ENCODE measurements around the gene TMEM26. TPM values are rescaled to one million over a fixed set of nuclear protein-coding genes. Genes with fewer than 3 reads are reported as not detected.

TMEM26 gene
- total and polyA plus RNA-seq, 9 of the 15 experiments (the other 6 are each of a cell fraction or from before 2014, with no cell fraction given) = not detected

- H3K9me3 ChIP-seq (replicated peaks; ENCODE audit: control insufficient read depth, insufficient read depth, low read depth, low read length) = no peaks in the 10 kb centered on the region
- DNase-seq (ENCODE audit: extremely low read depth in 1 of 4, low spot score in 3 of 4) = no peak
- H3K79me2 ChIP-seq (ENCODE audit: control insufficient read depth, insufficient read depth, low read length) = no peaks in the 10 kb centered on the region
- no TSS peak for BruUV-seq (replicated peaks)
- H4K20me1 ChIP-seq (replicated peaks; ENCODE audit: control insufficient read depth, insufficient read depth, low read length) = no peaks in the 10 kb centered on the region
- H3K27ac ChIP-seq (ENCODE audit: extremely low read depth, low read depth, low read length) = no peak overlapping the region
- no peak overlapping the region for H3K4me3 ChIP-seq
- no peaks in the 10 kb centered on the region for H3K27me3 ChIP-seq (ENCODE audit: control insufficient read depth in 2 of 2, insufficient read depth in 2 of 2, low read length in 2 of 2)
- H3K4me2 ChIP-seq (ENCODE audit: insufficient read depth, low read length) = no peak overlapping the region
- no peaks in the 10 kb centered on the region for H3K4me1 ChIP-seq (replicated peaks in 1 of 2; ENCODE audit: control insufficient read depth in 2 of 2, insufficient read depth in 2 of 2, low read length in 2 of 2)
- H3K36me3 ChIP-seq (ENCODE audit: control insufficient read depth, insufficient read depth, low read length) = no peaks in the 10 kb centered on the region
- ChIA-PET POLR2A (no interaction called here), CTCF (ENCODE audit: low intra/inter-chr PET ratio) (no interaction called here)
- no peak overlapping the region for H3K9ac ChIP-seq (ENCODE audit: insufficient read depth in 1 of 2, low read depth in 2 of 2, low read length in 2 of 2)
- no peak for FAIRE-seq
- no peak overlapping the region for H2AFZ ChIP-seq (ENCODE audit: low read depth, low read length)
- H3K9me1 ChIP-seq (ENCODE audit: control insufficient read depth, insufficient read depth, low read length) = no peaks in the 10 kb centered on the region
- in situ Hi-C loops (cut with MboI) (no loop called here), intact Hi-C loops (cut with micrococcal nuclease) (no loop called here)
- TF ChIP-seq TCF7L2 (IDR thresholded peaks at IDR 0.05; ENCODE audit: low read depth, low read length) (no peak), ZFP30 (CRISPR knock-in tag; IDR thresholded peaks at IDR 0.05; ENCODE audit: borderline replicate concordance) (no peak), ZNF274 (IDR thresholded peaks at IDR 0.05; ENCODE audit: borderline replicate concordance, low read depth, low read length) (no peak), FOXP1 (CRISPR knock-in tag; IDR thresholded peaks at IDR 0.05) (no peak), C11orf30 (IDR thresholded peaks at IDR 0.05; ENCODE audit: low read depth) (peak; percentile 37; the same call in 1 of the 2 replicates), HDAC8 (tag; IDR thresholded peaks at IDR 0.05) (no peak), ZNF316 (IDR thresholded peaks at IDR 0.05) (peak; percentile 57), SRSF3 (IDR thresholded peaks at IDR 0.05; ENCODE audit: insufficient read depth, low read length) (no peak), GATA2 (CRISPR knock-in tag; IDR thresholded peaks at IDR 0.05) (no peak), ERF (CRISPR knock-in tag; IDR thresholded peaks at IDR 0.05) (no peak), CGGBP1 (CRISPR knock-in tag; IDR thresholded peaks at IDR 0.05) (no peak), ZKSCAN3 (CRISPR knock-in tag; IDR thresholded peaks at IDR 0.05) (no peak), MAFG (tag; conservative IDR thresholded peaks at IDR 0.05) (peak; percentile 33)
- TF ChIP-seq, protein P1, sequence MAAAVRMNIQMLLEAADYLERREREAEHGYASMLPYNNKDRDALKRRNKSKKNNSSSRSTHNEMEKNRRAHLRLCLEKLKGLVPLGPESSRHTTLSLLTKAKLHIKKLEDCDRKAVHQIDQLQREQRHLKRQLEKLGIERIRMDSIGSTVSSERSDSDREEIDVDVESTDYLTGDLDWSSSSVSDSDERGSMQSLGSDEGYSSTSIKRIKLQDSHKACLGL (CRISPR knock-in tag; IDR thresholded peaks at IDR 0.05; ENCODE audit: borderline replicate concordance, poor library complexity, severe bottlenecking) = no peak
- TF ChIP-seq, protein P2, sequence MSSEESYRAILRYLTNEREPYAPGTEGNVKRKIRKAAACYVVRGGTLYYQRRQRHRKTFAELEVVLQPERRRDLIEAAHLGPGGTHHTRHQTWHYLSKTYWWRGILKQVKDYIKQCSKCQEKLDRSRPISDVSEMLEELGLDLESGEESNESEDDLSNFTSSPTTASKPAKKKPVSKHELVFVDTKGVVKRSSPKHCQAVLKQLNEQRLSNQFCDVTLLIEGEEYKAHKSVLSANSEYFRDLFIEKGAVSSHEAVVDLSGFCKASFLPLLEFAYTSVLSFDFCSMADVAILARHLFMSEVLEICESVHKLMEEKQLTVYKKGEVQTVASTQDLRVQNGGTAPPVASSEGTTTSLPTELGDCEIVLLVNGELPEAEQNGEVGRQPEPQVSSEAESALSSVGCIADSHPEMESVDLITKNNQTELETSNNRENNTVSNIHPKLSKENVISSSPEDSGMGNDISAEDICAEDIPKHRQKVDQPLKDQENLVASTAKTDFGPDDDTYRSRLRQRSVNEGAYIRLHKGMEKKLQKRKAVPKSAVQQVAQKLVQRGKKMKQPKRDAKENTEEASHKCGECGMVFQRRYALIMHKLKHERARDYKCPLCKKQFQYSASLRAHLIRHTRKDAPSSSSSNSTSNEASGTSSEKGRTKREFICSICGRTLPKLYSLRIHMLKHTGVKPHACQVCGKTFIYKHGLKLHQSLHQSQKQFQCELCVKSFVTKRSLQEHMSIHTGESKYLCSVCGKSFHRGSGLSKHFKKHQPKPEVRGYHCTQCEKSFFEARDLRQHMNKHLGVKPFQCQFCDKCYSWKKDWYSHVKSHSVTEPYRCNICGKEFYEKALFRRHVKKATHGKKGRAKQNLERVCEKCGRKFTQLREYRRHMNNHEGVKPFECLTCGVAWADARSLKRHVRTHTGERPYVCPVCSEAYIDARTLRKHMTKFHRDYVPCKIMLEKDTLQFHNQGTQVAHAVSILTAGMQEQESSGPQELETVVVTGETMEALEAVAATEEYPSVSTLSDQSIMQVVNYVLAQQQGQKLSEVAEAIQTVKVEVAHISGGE (CRISPR knock-in tag; IDR thresholded peaks at IDR 0.05) = no peak
- no peak for ATAC-seq
Measured at GRCh38 chr10:61500460-61500859, 47.3 kb upstream of the TMEM26 start.
